Neural cell (in vitro differentiated cells): ENCODE data around the gene SPATA13. TPM values are rescaled to one million over a fixed set of nuclear protein-coding genes. Genes with fewer than 3 reads are reported as not detected.

ENCODE experiments used
- H2AFZ ChIP-seq: fragments of 200-600, 300-800 bp; sonication (generic), shearing (Covaris generic); 2 replicates; pipeline ENCODE4 v1.6.0; 2014; ENCODE audit warnings: low read depth, mild to moderate bottlenecking, antibody characterized with exemption, low read length, moderate library complexity
- H3F3A ChIP-seq: fragments of 200-600 bp; shearing (Covaris generic); 2 replicates; pipeline ENCODE4 v1.6.1; 2016; ENCODE audit warnings: mild to moderate bottlenecking, moderate library complexity, mixed read lengths, antibody characterized with exemption, low read length; ENCODE audit not compliant: insufficient read depth, poor library complexity, severe bottlenecking
- H3K27ac ChIP-seq: fragments of 200-600, 300-800 bp; sonication (generic), shearing (Covaris generic); 2 replicates; pipeline ENCODE4 v1.5.1; 2014; ENCODE audit warnings: mild to moderate bottlenecking, low read length, moderate library complexity
- H3K27me3 ChIP-seq: fragments of 300-800, 200-600 bp; sonication (generic), shearing (Covaris generic); 2 replicates; pipeline ENCODE4 v1.6.0; 2014; ENCODE audit warnings: mild to moderate bottlenecking, low read depth, low read length, moderate library complexity; ENCODE audit not compliant: insufficient read depth
- H3K36me3 ChIP-seq: fragments of 300-800, 200-600 bp; sonication (generic), shearing (Covaris generic); 2 replicates; pipeline ENCODE4 v1.5.1; 2014; ENCODE audit warnings: mild to moderate bottlenecking, antibody characterized with exemption, low read length, moderate library complexity; ENCODE audit not compliant: insufficient read depth
- H3K4me2 ChIP-seq: fragments of 300-800, 200-600 bp; sonication (generic), shearing (Covaris generic); 2 replicates; pipeline ENCODE4 v1.6.0; 2014; ENCODE audit warnings: mild to moderate bottlenecking, low read length
- H3K4me3 ChIP-seq: fragments of 300-800, 200-600 bp; sonication (generic), shearing (Covaris generic); 2 replicates; pipeline ENCODE4 v1.5.1; 2014; ENCODE audit warnings: mild to moderate bottlenecking, low read length, moderate library complexity
- H3K79me2 ChIP-seq: fragments of 200-600 bp; shearing (Covaris generic); replicated peaks from 2 replicates; pipeline ENCODE4 v1.6.0; 2014; ENCODE audit warnings: mild to moderate bottlenecking, low read length, moderate library complexity; ENCODE audit not compliant: insufficient read depth
- H3K9ac ChIP-seq: fragments of 300-800, 200-600 bp; sonication (generic), shearing (Covaris generic); 2 replicates; pipeline ENCODE4 v1.6.1; 2016; ENCODE audit warnings: mild to moderate bottlenecking, low read length, mixed read lengths
- H3K9me2 ChIP-seq: fragments of 200-600 bp; shearing (Covaris generic); 2 replicates; pipeline ENCODE4 v1.6.1; 2016; ENCODE audit warnings: mild to moderate bottlenecking, low read length, mixed read lengths; ENCODE audit not compliant: insufficient read depth
- H3K9me3 ChIP-seq: fragments of 200-600, 300-800 bp; sonication (generic), shearing (Covaris generic); 2 replicates; pipeline ENCODE4 v1.6.1; 2016; ENCODE audit warnings: mild to moderate bottlenecking, mixed run types, low read length, moderate library complexity, mixed read lengths
- H4K20me1 ChIP-seq: fragments of 200-600 bp; shearing (Covaris generic); 2 replicates; pipeline ENCODE4 v1.6.1; 2016; ENCODE audit warnings: mild to moderate bottlenecking, mixed run types; ENCODE audit not compliant: insufficient read depth
- CTCF ChIP-seq: fragments of 450-650 bp; IDR thresholded peaks from 2 replicates; pipeline ENCODE4 v1.5.1; 2014; ENCODE audit warnings: antibody characterized with exemption, mild to moderate bottlenecking, moderate library complexity; ENCODE audit not compliant: poor library complexity, severe bottlenecking
- EP300 ChIP-seq: fragments of 450-650 bp; conservative IDR thresholded peaks from 2 replicates; pipeline ENCODE4 v1.6.1; 2014; ENCODE audit warnings: antibody characterized with exemption, mild to moderate bottlenecking, moderate library complexity; ENCODE audit not compliant: poor library complexity, severe bottlenecking
- EZH2 ChIP-seq: fragments of 200-600, 300-800 bp; shearing (Covaris generic), sonication (generic); IDR thresholded peaks from 2 replicates; pipeline ENCODE4 v1.6.1; 2014; ENCODE audit warnings: antibody characterized with exemption, low read length, borderline replicate concordance, mild to moderate bottlenecking; ENCODE audit not compliant: insufficient read depth, poor library complexity, severe bottlenecking
- MXI1 ChIP-seq: fragments of 450-650 bp; conservative IDR thresholded peaks from 2 replicates; pipeline ENCODE4 v1.6.1; 2014; ENCODE audit warnings: antibody characterized with exemption, mild to moderate bottlenecking; ENCODE audit not compliant: poor library complexity, severe bottlenecking
- POLR2AphosphoS5 ChIP-seq: IDR thresholded peaks from 2 replicates; pipeline ENCODE4 v1.6.1; 2012
- RAD21 ChIP-seq: fragments of 450-650 bp; conservative IDR thresholded peaks from 2 replicates; pipeline ENCODE4 v1.6.1; 2014; ENCODE audit warnings: antibody characterized with exemption, mild to moderate bottlenecking, moderate library complexity
- REST ChIP-seq: IDR thresholded peaks from 2 replicates; pipeline ENCODE4 v1.6.1; 2012; ENCODE audit warnings: borderline replicate concordance
- SMC3 ChIP-seq: fragments of 450-650 bp; conservative IDR thresholded peaks from 2 replicates; pipeline ENCODE4 v1.6.1; 2014; ENCODE audit warnings: antibody characterized with exemption, mild to moderate bottlenecking, moderate library complexity; ENCODE audit not compliant: poor library complexity
- TAF1 ChIP-seq: IDR thresholded peaks from 2 replicates; pipeline ENCODE4 v1.6.1; 2012; ENCODE audit warnings: low read depth
- polyA plus RNA-seq: library from polyadenylated mRNA; depleted of rRNA; stranded (reverse); fragments of >200 nt; gene quantifications from 2 replicates; pipeline ENCODE4 v1.2.3, GENCODE V29; 2014

SPATA13 gene
- polyA plus RNA-seq, 1 donor from 2014 or later, result 15.5 TPM

GRCh38 chr13:24195626-24196025 lies 35.1 kb downstream of the SPATA13 start:
- TF ChIP-seq EP300 (no peak), TAF1 (no peak), RAD21 (no peak), MXI1 (no peak), POLR2AphosphoS5 (no peak), EZH2 (no peak), SMC3 (no peak), REST (no peak), CTCF (no peak)
- Histone ChIP-seq H3K79me2 (no peaks in the 10 kb centered on the region), H3K9me3 (no peaks in the 10 kb centered on the region), H3K9me2 (no peaks in the 10 kb centered on the region), H3K27me3 (no peaks in the 10 kb centered on the region), H2AFZ (no peak overlapping the region), H3K36me3 (no peaks in the 10 kb centered on the region), H3K27ac (no peak overlapping the region), H3F3A (peaks cover 4% of the 10 kb centered on the region), H3K4me2 (no peak overlapping the region), H3K9ac (no peak overlapping the region), H3K4me3 (no peak overlapping the region), H4K20me1 (no peaks in the 10 kb centered on the region)

GRCh38 chr13:24196593-24197197 lies 36.2 kb downstream of the SPATA13 start:
- TF ChIP-seq MXI1, result no peak
- TF ChIP-seq EP300, result no peak
- TF ChIP-seq TAF1, result no peak
- TF ChIP-seq REST, result no peak
- TF ChIP-seq CTCF, result no peak
- TF ChIP-seq RAD21, result no peak
- TF ChIP-seq EZH2, result no peak
- no peak for TF ChIP-seq SMC3
- TF ChIP-seq POLR2AphosphoS5, result no peak

More at GRCh38 chr13:24196593-24197197, 36.2 kb downstream of the SPATA13 start:
- Histone ChIP-seq H3K36me3 (no peaks in the 10 kb centered on the region), H3K4me3 (no peak overlapping the region), H3K79me2 (no peaks in the 10 kb centered on the region), H2AFZ (no peak overlapping the region), H3F3A (peaks cover 4% of the 10 kb centered on the region), H3K9ac (no peak overlapping the region), H4K20me1 (no peaks in the 10 kb centered on the region), H3K9me2 (no peaks in the 10 kb centered on the region), H3K27me3 (no peaks in the 10 kb centered on the region), H3K4me2 (no peak overlapping the region), H3K9me3 (no peaks in the 10 kb centered on the region), H3K27ac (no peak overlapping the region)
